ENCODE results near the gene PRXL2B.
"Not testable (repeated sequence)": the region's sequence is repeated elsewhere in the genome, so short reads cannot be mapped to it uniquely, and the experiment has no call there.

Gene PRXL2B

GRCh38 chr1:2574350-2574749 lies 12.2 kb upstream of the PRXL2B start:
- H3K36me3 ChIP-seq (ENCODE audit: control insufficient read depth, low read length) = no peaks in the 10 kb centered on the region
- no peak overlapping the region for H3K4me2 ChIP-seq (ENCODE audit: low read length)
- H3K4me3 ChIP-seq (ENCODE audit: low read length) = no peak overlapping the region
- H3F3A ChIP-seq (ENCODE audit: control insufficient read depth, insufficient read depth) = 0 out of 2 replicates have a peak, but pooled peaks cover 3% of the 10 kb centered on the region
- H3K4me1 ChIP-seq (ENCODE audit: control insufficient read depth, low read length) = peaks cover 36% of the 10 kb centered on the region
- no peaks in the 10 kb centered on the region for H3K27me3 ChIP-seq (ENCODE audit: control insufficient read depth, low read length)
- H3K79me2 ChIP-seq (ENCODE audit: control insufficient read depth, low read length) = no peaks in the 10 kb centered on the region
- H3K9me2 ChIP-seq (replicated peaks; ENCODE audit: control insufficient read depth, low read length) = no peaks in the 10 kb centered on the region
- no peak for TF ChIP-seq EZH2phosphoT487 (IDR thresholded peaks at IDR 0.05; ENCODE audit: borderline replicate concordance, low read length)
- TF ChIP-seq CTCF (IDR thresholded peaks at IDR 0.05; ENCODE audit: low read depth, low read length, poor library complexity, severe bottlenecking) = no peak
- H3K27ac ChIP-seq (ENCODE audit: low read depth, low read length) = no peak overlapping the region
- no peaks in the 10 kb centered on the region for H3K9me3 ChIP-seq (ENCODE audit: control insufficient read depth, insufficient read depth, low read length)
- no peaks in the 10 kb centered on the region for H4K20me1 ChIP-seq (ENCODE audit: control insufficient read depth, insufficient read depth, low read depth, low read length)

DNA sequence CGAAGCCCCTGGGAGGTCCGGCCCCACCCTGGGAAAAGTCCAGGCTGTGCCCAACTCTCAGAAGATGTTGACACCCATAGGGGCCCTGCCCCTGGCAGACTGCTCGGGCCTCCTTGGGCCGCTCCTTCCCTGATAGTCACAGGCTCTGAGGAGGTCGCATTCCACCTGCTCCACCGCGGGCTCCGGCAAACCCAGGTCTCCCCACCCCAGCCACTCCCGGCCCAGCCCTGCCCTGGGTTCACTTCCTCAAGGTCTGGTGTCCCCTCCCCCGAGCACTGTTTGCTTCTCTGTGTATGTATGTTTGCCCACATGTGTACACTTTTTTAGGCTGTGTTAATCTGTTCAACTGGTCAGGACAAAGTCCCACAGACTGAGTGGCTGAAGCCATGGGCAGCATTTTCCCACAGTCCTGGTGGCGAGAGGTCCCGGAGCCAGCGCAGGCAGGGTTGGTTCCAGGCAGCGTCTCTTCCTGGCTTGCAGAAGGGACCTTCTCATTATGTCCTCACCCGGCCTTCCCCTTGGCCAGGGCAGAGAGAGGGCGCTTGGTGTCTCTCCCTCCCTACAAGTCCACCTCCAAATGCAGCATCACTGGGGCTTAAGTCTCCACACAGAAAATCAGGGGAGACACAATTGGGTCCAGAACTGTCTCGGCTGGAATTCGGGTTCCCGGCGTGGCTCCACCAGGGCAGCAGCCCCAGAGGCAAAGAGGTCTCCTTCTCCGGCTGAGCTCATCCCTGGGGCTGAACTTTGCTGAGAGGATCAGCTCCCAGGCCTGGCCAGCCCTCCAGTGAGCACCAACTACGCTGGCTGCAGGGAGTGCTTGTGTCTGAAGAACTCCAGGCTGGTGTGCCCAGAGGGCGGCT lies 10.5 kb upstream of the PRXL2B start:
- Histone ChIP-seq H3K4me1 (ENCODE audit: control insufficient read depth, low read length) (peaks cover 52% of the 10 kb centered on the region), H3F3A (ENCODE audit: control insufficient read depth, insufficient read depth) (0 out of 2 replicates have a peak, but pooled peaks cover 3% of the 10 kb centered on the region), H3K9me2 (replicated peaks; ENCODE audit: control insufficient read depth, low read length) (no peaks in the 10 kb centered on the region), H3K36me3 (ENCODE audit: control insufficient read depth, low read length) (no peaks in the 10 kb centered on the region), H3K79me2 (ENCODE audit: control insufficient read depth, low read length) (no peaks in the 10 kb centered on the region), H3K27ac (ENCODE audit: low read depth, low read length) (peak overlapping the region; percentile 58), H3K27me3 (ENCODE audit: control insufficient read depth, low read length) (no peaks in the 10 kb centered on the region), H3K9me3 (ENCODE audit: control insufficient read depth, insufficient read depth, low read length) (no peaks in the 10 kb centered on the region), H4K20me1 (ENCODE audit: control insufficient read depth, insufficient read depth, low read depth, low read length) (no peaks in the 10 kb centered on the region), H3K4me2 (ENCODE audit: low read length) (peak overlapping the region; percentile 69), H3K4me3 (ENCODE audit: low read length) (peak overlapping the region; percentile 73)
- TF ChIP-seq EZH2phosphoT487 (IDR thresholded peaks at IDR 0.05; ENCODE audit: borderline replicate concordance, low read length) (no peak), CTCF (IDR thresholded peaks at IDR 0.05; ENCODE audit: low read depth, low read length, poor library complexity, severe bottlenecking) (no peak)

GRCh38 chr1:2577565-2578075 lies 9.0 kb upstream of the PRXL2B start:
- H3K27me3 ChIP-seq (ENCODE audit: control insufficient read depth, low read length); H3F3A ChIP-seq (ENCODE audit: control insufficient read depth, insufficient read depth); H3K9me2 ChIP-seq (replicated peaks; ENCODE audit: control insufficient read depth, low read length); H3K36me3 ChIP-seq (ENCODE audit: control insufficient read depth, low read length); H3K79me2 ChIP-seq (ENCODE audit: control insufficient read depth, low read length); H4K20me1 ChIP-seq (ENCODE audit: control insufficient read depth, insufficient read depth, low read depth, low read length); H3K9me3 ChIP-seq (ENCODE audit: control insufficient read depth, insufficient read depth, low read length): not testable (repeated sequence)
- peak overlapping the region; percentile 74 for H3K27ac ChIP-seq (ENCODE audit: low read depth, low read length)
- peaks cover 67% of the 10 kb centered on the region for H3K4me1 ChIP-seq (ENCODE audit: control insufficient read depth, low read length)
- peak overlapping the region; percentile 73 for H3K4me3 ChIP-seq (ENCODE audit: low read length)
- peak overlapping the region; percentile 69 for H3K4me2 ChIP-seq (ENCODE audit: low read length)

DNA sequence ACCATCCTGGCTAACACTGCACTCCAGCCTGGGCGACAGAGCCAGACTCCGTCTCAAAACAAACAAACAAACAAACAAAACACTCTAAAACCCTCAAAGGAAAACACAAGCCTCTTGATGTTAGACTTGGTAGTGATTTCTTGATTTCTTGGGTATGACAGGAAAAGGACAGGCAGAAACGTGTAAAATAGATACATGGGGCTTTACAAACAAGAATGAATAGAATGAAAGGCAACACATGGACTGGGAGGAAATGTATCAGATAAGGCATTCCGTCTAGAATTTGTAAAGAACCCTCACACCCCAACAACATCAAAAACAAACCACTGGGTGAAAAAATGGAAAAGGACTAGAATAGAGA lies 7.8 kb upstream of the PRXL2B start:
- Histone ChIP-seq H3K4me2 (ENCODE audit: low read length) (peak overlapping the region; percentile 69), H3K36me3 (ENCODE audit: control insufficient read depth, low read length) (no peaks in the 10 kb centered on the region), H3K79me2 (ENCODE audit: control insufficient read depth, low read length) (no peaks in the 10 kb centered on the region), H3K9me3 (ENCODE audit: control insufficient read depth, insufficient read depth, low read length) (no peaks in the 10 kb centered on the region), H3K27me3 (ENCODE audit: control insufficient read depth, low read length) (no peaks in the 10 kb centered on the region), H3K4me3 (ENCODE audit: low read length) (peak overlapping the region; percentile 73), H3K4me1 (ENCODE audit: control insufficient read depth, low read length) (peaks cover 76% of the 10 kb centered on the region), H3K27ac (ENCODE audit: low read depth, low read length) (peak overlapping the region; percentile 74), H3K9me2 (replicated peaks; ENCODE audit: control insufficient read depth, low read length) (no peaks in the 10 kb centered on the region), H4K20me1 (ENCODE audit: control insufficient read depth, insufficient read depth, low read depth, low read length) (no peaks in the 10 kb centered on the region), H3F3A (ENCODE audit: control insufficient read depth, insufficient read depth) (0 out of 2 replicates have a peak, but pooled peaks cover 3% of the 10 kb centered on the region)
- TF ChIP-seq EZH2phosphoT487 (IDR thresholded peaks at IDR 0.05; ENCODE audit: borderline replicate concordance, low read length) (no peak), CTCF (IDR thresholded peaks at IDR 0.05; ENCODE audit: low read depth, low read length, poor library complexity, severe bottlenecking) (no peak)
